Suprapubic skin (tissue), 4 donors: ENCODE results near the gene CTU2.

Experiments
- CTCF ChIP-seq, 2 donors: fragments of 200-600 bp in 1 of 2; fragments of 450-650 bp in 1 of 2; sonication (generic) in 1 of 2; IDR thresholded peaks; one replicate each; pipeline ENCODE4 v1.5.1; 2016 to 2019; ENCODE audit warnings: antibody characterized with exemption in 2 of 2, mild to moderate bottlenecking in 1 of 2, moderate library complexity in 1 of 2
- POLR2A ChIP-seq, 2 donors: fragments of 450-650 bp; IDR thresholded peaks; one replicate each; pipeline ENCODE4 v1.6.1; 2017; ENCODE audit warnings: antibody characterized with exemption in 2 of 2, mild to moderate bottlenecking in 2 of 2, moderate library complexity in 2 of 2
- POLR2AphosphoS5 ChIP-seq, 3 donors: sonication (generic); formaldehyde crosslinking; IDR thresholded peaks; one replicate each; pipeline ENCODE4 v1.6.1; 2017; ENCODE audit warnings: antibody characterized with exemption in 3 of 3

GRCh38 chr16:88695753-88696152, 10.6 kb upstream of the CTU2 start:
- TF ChIP-seq POLR2A (IDR thresholded peaks at IDR 0.05) (no peak), CTCF (IDR thresholded peaks at IDR 0.05) (no peak), POLR2AphosphoS5 (IDR thresholded peaks at IDR 0.05) (no peak)
